ENCODE data around the gene ASMT. TPM values are rescaled to one million over a fixed set of nuclear protein-coding genes. Genes with fewer than 3 reads are reported as not detected.
"Not testable (repeated sequence)": the region's sequence is repeated elsewhere in the genome, so short reads cannot be mapped to it uniquely, and the experiment has no call there.

Gene ASMT
- total and polyA plus RNA-seq, 4 donors, result 0.26 TPM; not detected in 3

GRCh38 chrX:1679238-1679637, 64.4 kb downstream of the ASMT start:
- 59% methylated on average over 9 of the region's 9 CpGs for WGBS
- H3K27ac ChIP-seq (ENCODE audit: low read depth in 1 of 2, low read length in 2 of 2), result no peak overlapping the region
- no peaks in the 10 kb centered on the region for H3K36me3 ChIP-seq (ENCODE audit: control insufficient read depth in 4 of 4, insufficient read depth in 3 of 4, low read depth in 1 of 4, low read length in 3 of 4)
- no peak for DNase-seq (ENCODE audit: low spot score)
- H3K4me3 ChIP-seq (ENCODE audit: low read depth in 1 of 3, low read length in 3 of 3), result no peak overlapping the region
- no peaks in the 10 kb centered on the region for H3K9me3 ChIP-seq (ENCODE audit: control insufficient read depth in 4 of 4, low read length in 3 of 4)
- no peak overlapping the region for H3K9ac ChIP-seq (ENCODE audit: low read depth in 1 of 2, low read length in 2 of 2)
- TF ChIP-seq HNF4A (conservative IDR thresholded peaks at IDR 0.05) (no peak), NR2F2 (IDR thresholded peaks at IDR 0.05) (no peak), SP1 (IDR thresholded peaks at IDR 0.05) (no peak), RXRA (IDR thresholded peaks at IDR 0.05) (no peak), TAF1 (conservative IDR thresholded peaks at IDR 0.05) (no peak), CTCF (IDR thresholded peaks at IDR 0.05; ENCODE audit: low read depth, low read length, missing input control) (no peak), HNF4G (IDR thresholded peaks at IDR 0.05) (no peak), EGR1 (IDR thresholded peaks at IDR 0.05; ENCODE audit: low read depth in 2 of 2) (no peak), FOXA2 (IDR thresholded peaks at IDR 0.05) (no peak)
- H3K27me3 ChIP-seq (ENCODE audit: control insufficient read depth in 4 of 4, insufficient read depth in 4 of 4, low read length in 3 of 4), result no peaks in the 10 kb centered on the region
- H3K4me1 ChIP-seq (ENCODE audit: control insufficient read depth in 4 of 4, insufficient read depth in 4 of 4, low read length in 3 of 4), result no peaks in the 10 kb centered on the region

- no peaks in the 10 kb centered on the region for H3K36me3 ChIP-seq (ENCODE audit: control insufficient read depth in 4 of 4, insufficient read depth in 3 of 4, low read depth in 1 of 4, low read length in 3 of 4)
- no peaks in the 10 kb centered on the region for H3K9me3 ChIP-seq (ENCODE audit: control insufficient read depth in 4 of 4, low read length in 3 of 4)
- no peak overlapping the region for H3K9ac ChIP-seq (ENCODE audit: low read depth in 1 of 2, low read length in 2 of 2)
- no peak overlapping the region for H3K4me3 ChIP-seq (ENCODE audit: low read depth in 1 of 3, low read length in 3 of 3)
- TF ChIP-seq YY1 (IDR thresholded peaks at IDR 0.05), result no peak
- TF ChIP-seq FOXA2 (IDR thresholded peaks at IDR 0.05), result no peak
- TF ChIP-seq RXRA (IDR thresholded peaks at IDR 0.05), result no peak
- no peak for TF ChIP-seq TAF1 (conservative IDR thresholded peaks at IDR 0.05)
- no peak for TF ChIP-seq RAD21 (IDR thresholded peaks at IDR 0.05)
- TF ChIP-seq CTCF (IDR thresholded peaks at IDR 0.05; ENCODE audit: low read depth, low read length, missing input control), result no peak
- TF ChIP-seq GABPA (IDR thresholded peaks at IDR 0.05 in 1 of 2, conservative IDR thresholded peaks at IDR 0.05 in 1 of 2), result no peak
- no peak for TF ChIP-seq EGR1 (IDR thresholded peaks at IDR 0.05; ENCODE audit: low read depth in 2 of 2)
- TF ChIP-seq FOXA1 (IDR thresholded peaks at IDR 0.05), result no peak
- TF ChIP-seq ZBTB33 (IDR thresholded peaks at IDR 0.05), result no peak
- TF ChIP-seq HNF4G (IDR thresholded peaks at IDR 0.05), result no peak
- TF ChIP-seq JUND (IDR thresholded peaks at IDR 0.05), result no peak
- no peak for TF ChIP-seq NR2F2 (IDR thresholded peaks at IDR 0.05)
- TF ChIP-seq REST (IDR thresholded peaks at IDR 0.05), result no peak
- no peak for TF ChIP-seq SP1 (IDR thresholded peaks at IDR 0.05)
- TF ChIP-seq, protein P1, sequence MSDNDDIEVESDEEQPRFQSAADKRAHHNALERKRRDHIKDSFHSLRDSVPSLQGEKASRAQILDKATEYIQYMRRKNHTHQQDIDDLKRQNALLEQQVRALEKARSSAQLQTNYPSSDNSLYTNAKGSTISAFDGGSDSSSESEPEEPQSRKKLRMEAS (IDR thresholded peaks at IDR 0.05), result no peak
- no peaks in the 10 kb centered on the region for H3K4me1 ChIP-seq (ENCODE audit: control insufficient read depth in 4 of 4, insufficient read depth in 4 of 4, low read length in 3 of 4)
- H3K27me3 ChIP-seq (ENCODE audit: control insufficient read depth in 4 of 4, insufficient read depth in 4 of 4, low read length in 3 of 4), result no peaks in the 10 kb centered on the region
- DNase-seq (ENCODE audit: low spot score), result no peak
- no peak overlapping the region for H3K27ac ChIP-seq (ENCODE audit: low read depth in 1 of 2, low read length in 2 of 2)
Observed at GRCh38 chrX:1681439-1681838, 66.6 kb downstream of the ASMT start.

GRCh38 chrX:1681856-1682255, 67.0 kb downstream of the ASMT start:
- not testable (repeated sequence) for H3K9ac ChIP-seq (ENCODE audit: low read depth in 1 of 2, low read length in 2 of 2); H3K4me3 ChIP-seq (ENCODE audit: low read depth in 1 of 3, low read length in 3 of 3); DNase-seq (ENCODE audit: low spot score); H3K27me3 ChIP-seq (ENCODE audit: control insufficient read depth in 4 of 4, insufficient read depth in 4 of 4, low read length in 3 of 4); H3K27ac ChIP-seq (ENCODE audit: low read depth in 1 of 2, low read length in 2 of 2); H3K36me3 ChIP-seq (ENCODE audit: control insufficient read depth in 4 of 4, insufficient read depth in 3 of 4, low read depth in 1 of 4, low read length in 3 of 4); H3K9me3 ChIP-seq (ENCODE audit: control insufficient read depth in 4 of 4, low read length in 3 of 4); H3K4me1 ChIP-seq (ENCODE audit: control insufficient read depth in 4 of 4, insufficient read depth in 4 of 4, low read length in 3 of 4)
